Mesenchymal stem cell (in vitro differentiated cells and primary cell): ENCODE data around the gene FRRS1L.

ENCODE experiments used
- DNase-seq: peaks from one replicate; pipeline ENCODE4 v3.0.0-alpha.2; 2013
- H2AFZ ChIP-seq: one replicate; pipeline ENCODE4 v1.6.1; 2013; ENCODE audit warnings: low read depth, mild to moderate bottlenecking, control low read depth, inconsistent platforms, low read length, moderate library complexity
- H2AK5ac ChIP-seq: 2 replicates; pipeline ENCODE4 v1.6.1; 2013; ENCODE audit warnings: low read length, moderate library complexity, mild to moderate bottlenecking, inconsistent platforms; ENCODE audit not compliant: severe bottlenecking
- H2BK120ac ChIP-seq: one replicate; pipeline ENCODE4 v1.6.1; 2013; ENCODE audit warnings: low read depth, mild to moderate bottlenecking, inconsistent platforms, low read length, moderate library complexity
- H2BK12ac ChIP-seq, 2 experiments: one replicate each; pipeline ENCODE4 v1.6.1; 2013; ENCODE audit warnings: inconsistent platforms in 2 of 2, low read length in 2 of 2, mild to moderate bottlenecking in 2 of 2, moderate library complexity in 2 of 2, control low read depth in 1 of 2
- H2BK15ac ChIP-seq: one replicate; pipeline ENCODE4 v1.6.1; 2013; ENCODE audit warnings: mild to moderate bottlenecking, low read depth, inconsistent platforms; ENCODE audit not compliant: poor library complexity, severe bottlenecking
- H2BK5ac ChIP-seq: 2 replicates; pipeline ENCODE4 v1.6.1; 2013; ENCODE audit warnings: low read depth, mild to moderate bottlenecking, low read length, control low read depth, inconsistent platforms; ENCODE audit not compliant: poor library complexity, severe bottlenecking
- H3K14ac ChIP-seq, 2 experiments: one replicate each; pipeline ENCODE4 v1.6.1; 2013; ENCODE audit warnings: inconsistent platforms in 2 of 2, low read length in 2 of 2, control low read depth in 1 of 2, mild to moderate bottlenecking in 1 of 2, moderate library complexity in 1 of 2
- H3K18ac ChIP-seq, 2 experiments: one replicate each; pipeline ENCODE4 v1.6.1; 2013; ENCODE audit warnings: inconsistent platforms in 2 of 2, low read length in 2 of 2, control low read depth in 1 of 2, low read depth in 1 of 2, mild to moderate bottlenecking in 1 of 2
- H3K23ac ChIP-seq, 2 experiments: one replicate each; pipeline ENCODE4 v1.6.1; 2013; ENCODE audit warnings: inconsistent platforms in 2 of 2, low read length in 2 of 2, mild to moderate bottlenecking in 2 of 2, moderate library complexity in 2 of 2, control low read depth in 1 of 2
- H3K27ac ChIP-seq: 2 replicates; pipeline ENCODE4 v1.5.1; 2013; ENCODE audit warnings: mild to moderate bottlenecking, moderate library complexity, low read length, control low read depth, inconsistent platforms; ENCODE audit not compliant: poor library complexity, severe bottlenecking
- H3K27me3 ChIP-seq, 2 experiments: 2 replicates each; pipeline versions ENCODE4 v1.6.1 to v1.7.0; 2013; ENCODE audit warnings: low read length in 2 of 2, mild to moderate bottlenecking in 2 of 2, moderate library complexity in 2 of 2, control low read depth in 1 of 2, inconsistent platforms in 1 of 2; ENCODE audit not compliant: control insufficient read depth in 1 of 2, insufficient read depth in 1 of 2
- H3K36me3 ChIP-seq, 2 experiments: 2 replicates each; pipeline versions ENCODE4 v1.6.1 to v1.7.0; 2013; ENCODE audit warnings: low read length in 2 of 2, control low read depth in 1 of 2, inconsistent platforms in 1 of 2, low read depth in 1 of 2, mild to moderate bottlenecking in 1 of 2; ENCODE audit not compliant: insufficient read depth in 2 of 2, control insufficient read depth in 1 of 2
- H3K4ac ChIP-seq, 2 experiments: one replicate each; pipeline ENCODE4 v1.6.1; 2013; ENCODE audit warnings: inconsistent platforms in 2 of 2, low read length in 2 of 2, mild to moderate bottlenecking in 2 of 2, moderate library complexity in 2 of 2, control low read depth in 1 of 2, low read depth in 1 of 2
- H3K4me1 ChIP-seq: 2 replicates; pipeline ENCODE4 v1.6.1; 2013; ENCODE audit warnings: low read depth, low read length, control low read depth; ENCODE audit not compliant: control insufficient read depth, insufficient read depth
- H3K4me2 ChIP-seq: 2 replicates; pipeline ENCODE4 v1.6.1; 2013; ENCODE audit warnings: low read length, mild to moderate bottlenecking, inconsistent platforms; ENCODE audit not compliant: poor library complexity, severe bottlenecking
- H3K4me3 ChIP-seq, 2 experiments: 2 replicates each; pipeline versions ENCODE4 v1.5.1 to v1.7.0; 2013; ENCODE audit warnings: low read length in 2 of 2, mild to moderate bottlenecking in 2 of 2, control low read depth in 1 of 2, low read depth in 1 of 2; ENCODE audit not compliant: insufficient read depth in 1 of 2
- H3K79me1 ChIP-seq: replicated peaks from 2 replicates; pipeline ENCODE4 v1.6.1; 2013; ENCODE audit warnings: mild to moderate bottlenecking, control low read depth, low read length, inconsistent platforms; ENCODE audit not compliant: poor library complexity, severe bottlenecking
- H3K9ac ChIP-seq: 2 replicates; pipeline ENCODE4 v1.7.0; 2013; ENCODE audit warnings: mild to moderate bottlenecking, low read length, moderate library complexity
- H3K9me3 ChIP-seq: 2 replicates; pipeline ENCODE4 v1.7.0; 2013; ENCODE audit warnings: mild to moderate bottlenecking, low read length; ENCODE audit not compliant: control insufficient read depth
- H4K8ac ChIP-seq: one replicate; pipeline ENCODE4 v1.6.1; 2013; ENCODE audit warnings: inconsistent platforms, mild to moderate bottlenecking, low read length, moderate library complexity
- H4K91ac ChIP-seq: one replicate; pipeline ENCODE4 v1.6.1; 2013; ENCODE audit warnings: mild to moderate bottlenecking, low read length, inconsistent platforms
- whole genome bisulfite sequencing: methylation state at CpG from one replicate; pipeline ENCODE4 v1.1.7; 2013; ENCODE audit warnings: mixed read lengths; 5-methylcytosine and 5-hydroxymethylcytosine counted together

The FRRS1L gene

GRCh38 chr9:109167716-109168115 is 667 bp upstream of the FRRS1L start:
- Histone ChIP-seq H2AK5ac (no peak overlapping the region), H3K23ac (no peak overlapping the region), H3K79me1 (no peaks in the 10 kb centered on the region), H3K18ac (no peak overlapping the region), H4K8ac (no peak overlapping the region), H3K4me2 (no peak overlapping the region), H2AFZ (no peak overlapping the region), H3K14ac (no peak overlapping the region), H3K4me3 (no peak overlapping the region), H2BK12ac (no peak overlapping the region), H3K9me3 (peaks cover 11% of the 10 kb centered on the region), H3K4me1 (peaks cover 3% of the 10 kb centered on the region), H3K36me3 (no peaks in the 10 kb centered on the region), H3K27ac (no peak overlapping the region), H2BK15ac (no peak overlapping the region), H2BK5ac (no peak overlapping the region), H3K9ac (no peak overlapping the region), H3K27me3 (peaks cover 32 to 52% of the 10 kb centered on the region in 2 experiments), H2BK120ac (no peak overlapping the region), H3K4ac (no peak overlapping the region), H4K91ac (no peak overlapping the region)
- DNase-seq = no peak
- WGBS = 87% methylated on average over 4 of the region's 5 CpGs

- no peak overlapping the region for H2AK5ac ChIP-seq
- no peak overlapping the region for H3K14ac ChIP-seq
- H3K4ac ChIP-seq = no peak overlapping the region
- no peak overlapping the region for H4K8ac ChIP-seq
- WGBS = 70% methylated on average over 16 of the region's 16 CpGs
- no peak for DNase-seq
- H3K4me3 ChIP-seq = no peak overlapping the region
- H2BK120ac ChIP-seq = no peak overlapping the region
- no peaks in the 10 kb centered on the region for H3K79me1 ChIP-seq
- peaks cover 11% of the 10 kb centered on the region for H3K9me3 ChIP-seq
- H3K23ac ChIP-seq = no peak overlapping the region
- no peak overlapping the region for H2BK5ac ChIP-seq
- peaks cover 3% of the 10 kb centered on the region for H3K4me1 ChIP-seq
- H3K4me2 ChIP-seq = no peak overlapping the region
- H3K27me3 ChIP-seq = peaks cover 32 to 64% of the 10 kb centered on the region in 2 experiments
- no peak overlapping the region for H2BK15ac ChIP-seq
- no peak overlapping the region for H3K27ac ChIP-seq
- H2AFZ ChIP-seq = no peak overlapping the region
- no peak overlapping the region for H3K18ac ChIP-seq
- H3K36me3 ChIP-seq = no peaks in the 10 kb centered on the region
- no peak overlapping the region for H2BK12ac ChIP-seq
- no peak overlapping the region for H3K9ac ChIP-seq
- no peak overlapping the region for H4K91ac ChIP-seq
Observed at GRCh38 chr9:109166171-109166770, 778 bp downstream of the FRRS1L start.

- no peak overlapping the region for H4K91ac ChIP-seq
- peaks cover 11% of the 10 kb centered on the region for H3K9me3 ChIP-seq
- H3K14ac ChIP-seq = no peak overlapping the region
- H3K79me1 ChIP-seq = no peaks in the 10 kb centered on the region
- no peak overlapping the region for H3K27ac ChIP-seq
- no peak for DNase-seq
- H2BK15ac ChIP-seq = no peak overlapping the region
- H2BK120ac ChIP-seq = no peak overlapping the region
- no peak overlapping the region for H2BK5ac ChIP-seq
- H3K9ac ChIP-seq = no peak overlapping the region
- H2AFZ ChIP-seq = no peak overlapping the region
- no peak overlapping the region for H4K8ac ChIP-seq
- H3K23ac ChIP-seq = no peak overlapping the region
- H3K4ac ChIP-seq = no peak overlapping the region
- no peak overlapping the region for H3K18ac ChIP-seq
- H2AK5ac ChIP-seq = no peak overlapping the region
- no peaks in the 10 kb centered on the region for H3K36me3 ChIP-seq
- peaks cover 32 to 65% of the 10 kb centered on the region in 2 experiments for H3K27me3 ChIP-seq
- WGBS = 83% methylated on average over 4 of the region's 5 CpGs
- H3K4me2 ChIP-seq = no peak overlapping the region
- no peak overlapping the region for H3K4me3 ChIP-seq
- no peak overlapping the region for H2BK12ac ChIP-seq
- H3K4me1 ChIP-seq = peaks cover 3% of the 10 kb centered on the region
Observed at GRCh38 chr9:109164042-109164441, 3.0 kb downstream of the FRRS1L start.

GRCh38 chr9:109163194-109163593 is 3.9 kb downstream of the FRRS1L start:
- H2BK12ac ChIP-seq = no peak overlapping the region
- H2AK5ac ChIP-seq = no peak overlapping the region
- H3K4me1 ChIP-seq = peaks cover 3% of the 10 kb centered on the region
- H3K23ac ChIP-seq = no peak overlapping the region
- H4K91ac ChIP-seq = no peak overlapping the region
- H3K79me1 ChIP-seq = no peaks in the 10 kb centered on the region
- no peak overlapping the region for H2BK120ac ChIP-seq
- peaks cover 30 to 62% of the 10 kb centered on the region in 2 experiments for H3K27me3 ChIP-seq
- no peak overlapping the region for H3K4ac ChIP-seq
- H3K9me3 ChIP-seq = peaks cover 11% of the 10 kb centered on the region
- no peak overlapping the region for H3K4me3 ChIP-seq
- no peak overlapping the region for H2AFZ ChIP-seq
- no peak overlapping the region for H3K9ac ChIP-seq
- H3K4me2 ChIP-seq = no peak overlapping the region
- H3K27ac ChIP-seq = no peak overlapping the region
- H4K8ac ChIP-seq = no peak overlapping the region
- no peak overlapping the region for H3K14ac ChIP-seq
- H2BK15ac ChIP-seq = no peak overlapping the region
- no peaks in the 10 kb centered on the region for H3K36me3 ChIP-seq
- no peak overlapping the region for H2BK5ac ChIP-seq
- no peak overlapping the region for H3K18ac ChIP-seq
- WGBS = 86% methylated on average over 1 of the region's 1 CpG
- DNase-seq = no peak
